ENCODE measurements around the gene STXBP3. TPM values are rescaled to one million over a fixed set of nuclear protein-coding genes. Genes with fewer than 3 reads are reported as not detected.

The STXBP3 gene
- total and polyA plus RNA-seq, 9 of the 15 experiments (the other 6 are each of a cell fraction or from before 2014, with no cell fraction given): 32.5 to 52.5 (median 39.2) TPM

DNA sequence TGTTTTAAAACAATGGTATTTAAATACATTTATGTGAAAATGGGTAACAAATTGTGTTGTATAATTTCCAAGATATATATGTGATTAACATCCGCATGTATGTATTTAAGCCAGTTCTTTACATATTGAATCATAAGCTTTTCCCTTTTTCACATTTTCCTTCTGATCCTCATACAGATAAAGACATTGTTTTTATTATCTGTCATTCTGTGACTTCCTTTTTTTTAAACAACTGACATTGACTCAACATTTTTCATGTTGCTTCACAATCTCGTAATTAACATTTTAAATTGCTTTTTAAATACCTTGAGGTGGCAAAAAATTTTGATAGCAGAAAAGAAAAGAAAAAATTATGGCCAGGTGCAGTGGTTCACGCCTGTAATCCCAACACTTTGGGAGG is 1.4 kb downstream of the STXBP3 start (continued):
- TF ChIP-seq ZBTB12 (CRISPR knock-in tag; IDR thresholded peaks at IDR 0.05) (no peak), SOX6 (IDR thresholded peaks at IDR 0.05) (peak; percentile 84), POU5F1 (IDR thresholded peaks at IDR 0.05; ENCODE audit: borderline replicate concordance, low read depth, low read length, partially characterized antibody) (no peak), RBBP5 (IDR thresholded peaks at IDR 0.05; ENCODE audit: borderline replicate concordance, insufficient read depth, low read length, poor library complexity, severe bottlenecking) (no peak), RHOXF2B (CRISPR knock-in tag; conservative IDR thresholded peaks at IDR 0.05) (no peak), SIX5 (IDR thresholded peaks at IDR 0.05; ENCODE audit: borderline replicate concordance in 1 of 2, insufficient read depth in 1 of 2, low read depth in 1 of 2, low read length in 2 of 2) (no peak), MECOM (CRISPR knock-in tag; IDR thresholded peaks at IDR 0.05) (no peak), ZNF384 (IDR thresholded peaks at IDR 0.05; ENCODE audit: low read depth, low read length) (peak; percentile 51), TAF1 (IDR thresholded peaks at IDR 0.05; ENCODE audit: control insufficient read depth, extremely low read depth, insufficient read depth, low read length, severe bottlenecking) (no peak), JUNB (CRISPR knock-in tag; conservative IDR thresholded peaks at IDR 0.05) (no peak), MEF2A (IDR thresholded peaks at IDR 0.05; ENCODE audit: control insufficient read depth, low read depth, low read length) (no peak), NCOA6 (IDR thresholded peaks at IDR 0.05) (no peak), ZNF324 (CRISPR knock-in tag; IDR thresholded peaks at IDR 0.05) (no peak), CTBP1 (IDR thresholded peaks at IDR 0.05; ENCODE audit: borderline replicate concordance) (no peak), NEUROD1 (IDR thresholded peaks at IDR 0.05; ENCODE audit: borderline replicate concordance, low read depth, low read length, partially characterized antibody) (no peak), SNIP1 (IDR thresholded peaks at IDR 0.05; ENCODE audit: low read depth) (no peak), FOSL1 (tag; conservative IDR thresholded peaks at IDR 0.05) (peak; percentile 59; the same call in 1 of the 2 replicates), SRF (CRISPR knock-in tag; IDR thresholded peaks at IDR 0.05) (no peak)
- TF ChIP-seq, protein P1, sequence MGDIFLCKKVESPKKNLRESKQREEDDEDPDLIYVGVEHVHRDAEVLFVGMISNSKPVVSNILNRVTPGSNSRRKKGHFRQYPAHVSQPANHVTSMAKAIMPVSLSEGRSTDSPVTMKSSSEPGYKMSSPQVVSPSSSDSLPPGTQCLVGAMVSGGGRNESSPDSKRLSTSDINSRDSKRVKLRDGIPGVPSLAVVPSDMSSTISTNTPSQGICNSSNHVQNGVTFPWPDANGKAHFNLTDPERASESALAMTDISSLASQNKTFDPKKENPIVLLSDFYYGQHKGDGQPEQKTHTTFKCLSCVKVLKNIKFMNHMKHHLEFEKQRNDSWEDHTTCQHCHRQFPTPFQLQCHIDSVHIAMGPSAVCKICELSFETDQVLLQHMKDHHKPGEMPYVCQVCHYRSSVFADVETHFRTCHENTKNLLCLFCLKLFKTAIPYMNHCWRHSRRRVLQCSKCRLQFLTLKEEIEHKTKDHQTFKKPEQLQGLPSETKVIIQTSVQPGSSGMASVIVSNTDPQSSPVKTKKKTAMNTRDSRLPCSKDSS (IDR thresholded peaks at IDR 0.05; ENCODE audit: low read depth, partially characterized antibody): no peak
- TF ChIP-seq, protein P2, sequence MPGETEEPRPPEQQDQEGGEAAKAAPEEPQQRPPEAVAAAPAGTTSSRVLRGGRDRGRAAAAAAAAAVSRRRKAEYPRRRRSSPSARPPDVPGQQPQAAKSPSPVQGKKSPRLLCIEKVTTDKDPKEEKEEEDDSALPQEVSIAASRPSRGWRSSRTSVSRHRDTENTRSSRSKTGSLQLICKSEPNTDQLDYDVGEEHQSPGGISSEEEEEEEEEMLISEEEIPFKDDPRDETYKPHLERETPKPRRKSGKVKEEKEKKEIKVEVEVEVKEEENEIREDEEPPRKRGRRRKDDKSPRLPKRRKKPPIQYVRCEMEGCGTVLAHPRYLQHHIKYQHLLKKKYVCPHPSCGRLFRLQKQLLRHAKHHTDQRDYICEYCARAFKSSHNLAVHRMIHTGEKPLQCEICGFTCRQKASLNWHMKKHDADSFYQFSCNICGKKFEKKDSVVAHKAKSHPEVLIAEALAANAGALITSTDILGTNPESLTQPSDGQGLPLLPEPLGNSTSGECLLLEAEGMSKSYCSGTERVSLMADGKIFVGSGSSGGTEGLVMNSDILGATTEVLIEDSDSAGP (CRISPR knock-in tag; IDR thresholded peaks at IDR 0.05): no peak
- TF ChIP-seq, protein P3, sequence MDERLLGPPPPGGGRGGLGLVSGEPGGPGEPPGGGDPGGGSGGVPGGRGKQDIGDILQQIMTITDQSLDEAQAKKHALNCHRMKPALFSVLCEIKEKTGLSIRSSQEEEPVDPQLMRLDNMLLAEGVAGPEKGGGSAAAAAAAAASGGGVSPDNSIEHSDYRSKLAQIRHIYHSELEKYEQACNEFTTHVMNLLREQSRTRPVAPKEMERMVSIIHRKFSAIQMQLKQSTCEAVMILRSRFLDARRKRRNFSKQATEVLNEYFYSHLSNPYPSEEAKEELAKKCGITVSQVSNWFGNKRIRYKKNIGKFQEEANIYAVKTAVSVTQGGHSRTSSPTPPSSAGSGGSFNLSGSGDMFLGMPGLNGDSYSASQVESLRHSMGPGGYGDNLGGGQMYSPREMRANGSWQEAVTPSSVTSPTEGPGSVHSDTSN (CRISPR knock-in tag; IDR thresholded peaks at IDR 0.05; ENCODE audit: low read depth): no peak
- TF ChIP-seq, protein P3 (tag; conservative IDR thresholded peaks at IDR 0.05; ENCODE audit: low read depth): peak; percentile 39; the same call in 1 of the 2 replicates
